ENCODE results near the gene NUP62CL.

NUP62CL gene

GRCh38 chrX:107076158-107076557, 130.1 kb downstream of the NUP62CL start (continued):
- TF ChIP-seq ZNF610 (tag by site-specific recombination; IDR thresholded peaks at IDR 0.05; ENCODE audit: borderline replicate concordance) (no peak), ZNF580 (tag by site-specific recombination; IDR thresholded peaks at IDR 0.05) (0 out of 2 replicates have a peak, but pooled peaks have one; percentile 53), ZNF274 (IDR thresholded peaks at IDR 0.05; ENCODE audit: low read length) (no peak), ZNF274 (tag by site-specific recombination; IDR thresholded peaks at IDR 0.05; ENCODE audit: borderline replicate concordance) (no peak), ZNF174 (tag by site-specific recombination; IDR thresholded peaks at IDR 0.05) (no peak), ZNF692 (tag by site-specific recombination; IDR thresholded peaks at IDR 0.05) (no peak), ZBTB7A (tag by site-specific recombination; IDR thresholded peaks at IDR 0.05; ENCODE audit: low read depth) (no peak), GLIS1 (tag by site-specific recombination; IDR thresholded peaks at IDR 0.05) (no peak), EGR2 (tag by site-specific recombination; IDR thresholded peaks at IDR 0.05; ENCODE audit: low read depth) (no peak), ZNF658 (tag by site-specific recombination; IDR thresholded peaks at IDR 0.05) (no peak), BCL6B (tag by site-specific recombination; IDR thresholded peaks at IDR 0.05) (no peak), ZFHX2 (tag by site-specific recombination; conservative IDR thresholded peaks at IDR 0.05) (no peak), ZFP41 (tag by site-specific recombination; IDR thresholded peaks at IDR 0.05; ENCODE audit: borderline replicate concordance) (no peak), ZNF214 (tag by site-specific recombination; IDR thresholded peaks at IDR 0.05; ENCODE audit: borderline replicate concordance) (no peak), ZNF600 (tag by site-specific recombination; IDR thresholded peaks at IDR 0.05) (no peak), TCF7L2 (IDR thresholded peaks at IDR 0.05; ENCODE audit: borderline replicate concordance, low read depth, low read length) (no peak), ZNF169 (tag by site-specific recombination; IDR thresholded peaks at IDR 0.05) (no peak), ZNF148 (tag by site-specific recombination; IDR thresholded peaks at IDR 0.05; ENCODE audit: borderline replicate concordance) (no peak), HOXD13 (CRISPR knock-in tag; IDR thresholded peaks at IDR 0.05; ENCODE audit: borderline replicate concordance) (no peak), SP3 (tag by site-specific recombination; IDR thresholded peaks at IDR 0.05) (no peak), ZNF26 (tag by site-specific recombination; IDR thresholded peaks at IDR 0.05) (no peak)

All from HEK293 (cell line).